HEK293T (cell line): ENCODE data around the gene IRS1.

Source experiments
- CTCF ChIA-PET: fragments of 350-600 bp; formaldehyde crosslinking; extraction: SDS; loops from one replicate; lab custom pipeline; 2021; ENCODE audit warnings: antibody characterized with exemption, inconsistent platforms; lab: Yijun Ruan, JAX
- POLR2A ChIA-PET: fragments of 350-600 bp; formaldehyde crosslinking; extraction: SDS; loops from one replicate; lab custom pipeline; 2020; ENCODE audit warnings: antibody characterized with exemption, inconsistent platforms; lab: Yijun Ruan, JAX
- DNase-seq: peaks from one replicate; pipeline ENCODE4 v3.0.0; 2012; ENCODE audit warnings: mixed read lengths; ENCODE audit errors: extremely low spot score
- ARNT ChIP-seq: fragments of 450-650 bp; IDR thresholded peaks from 2 replicates; pipeline ENCODE4 v1.6.1; 2017; ENCODE audit warnings: mild to moderate bottlenecking
- BHLHE40 ChIP-seq: fragments of 450-650 bp; IDR thresholded peaks from 2 replicates; pipeline ENCODE4 v1.6.1; 2016; ENCODE audit warnings: mild to moderate bottlenecking, moderate library complexity, borderline replicate concordance
- CTBP1 ChIP-seq: fragments of 450-650 bp; IDR thresholded peaks from 2 replicates; pipeline ENCODE4 v1.6.1; 2016; ENCODE audit warnings: borderline replicate concordance
- ELF4 ChIP-seq: fragments of 450-650 bp; IDR thresholded peaks from 2 replicates; pipeline ENCODE4 v1.6.1; 2017; ENCODE audit warnings: antibody characterized with exemption
- FOXA1 ChIP-seq: fragments of 450-650 bp; IDR thresholded peaks from 2 replicates; pipeline ENCODE4 v1.6.1; 2016; ENCODE audit warnings: mild to moderate bottlenecking
- FOXK2 ChIP-seq: fragments of 450-650 bp; IDR thresholded peaks from 2 replicates; pipeline ENCODE4 v1.6.1; 2016; ENCODE audit warnings: mild to moderate bottlenecking
- FOXM1 ChIP-seq: fragments of 450-650 bp; IDR thresholded peaks from 2 replicates; pipeline ENCODE4 v1.6.1; 2017; ENCODE audit warnings: mild to moderate bottlenecking, borderline replicate concordance
- HDGF ChIP-seq: fragments of 450-650 bp; IDR thresholded peaks from 2 replicates; pipeline ENCODE4 v1.6.1; 2017; ENCODE audit warnings: antibody characterized with exemption, borderline replicate concordance
- L3MBTL2 ChIP-seq: fragments of 450-650 bp; conservative IDR thresholded peaks from 2 replicates; pipeline ENCODE4 v1.6.1; 2016; ENCODE audit warnings: mild to moderate bottlenecking
- LEF1 ChIP-seq: fragments of 450-650 bp; IDR thresholded peaks from 2 replicates; pipeline ENCODE4 v1.6.1; 2017; ENCODE audit warnings: mild to moderate bottlenecking, borderline replicate concordance
- NFRKB ChIP-seq: fragments of 450-650 bp; IDR thresholded peaks from 2 replicates; pipeline ENCODE4 v1.6.1; 2016; ENCODE audit warnings: mild to moderate bottlenecking, moderate library complexity
- PKNOX1 ChIP-seq: fragments of 450-650 bp; IDR thresholded peaks from 2 replicates; pipeline ENCODE4 v1.6.1; 2016
- SP1 ChIP-seq: fragments of 450-650 bp; IDR thresholded peaks from 2 replicates; pipeline ENCODE4 v1.6.1; 2017
- SUZ12 ChIP-seq: fragments of 450-650 bp; IDR thresholded peaks from 2 replicates; pipeline ENCODE4 v1.6.1; 2016; ENCODE audit warnings: mild to moderate bottlenecking
- TARDBP ChIP-seq: fragments of 450-650 bp; IDR thresholded peaks from 2 replicates; pipeline ENCODE4 v1.6.1; 2016
- ZNF384 ChIP-seq: fragments of 450-650 bp; IDR thresholded peaks from 2 replicates; pipeline ENCODE4 v1.6.1; 2016

The IRS1 gene

GRCh38 chr2:226796012-226796839 is 3.4 kb downstream of the IRS1 start:
- CTCF ChIA-PET, result no interaction called here
- DNase-seq, result no peak
- TF ChIP-seq NFRKB (no peak), L3MBTL2 (no peak), SP1 (no peak), ELF4 (no peak), FOXK2 (no peak), ZNF384 (no peak), TARDBP (no peak), SUZ12 (no peak), FOXA1 (no peak), LEF1 (no peak), PKNOX1 (no peak), ARNT (no peak), CTBP1 (no peak), HDGF (no peak), BHLHE40 (no peak), FOXM1 (no peak)
- POLR2A ChIA-PET, result no interaction called here

- no peak for TF ChIP-seq L3MBTL2
- no peak for TF ChIP-seq BHLHE40
- no peak for TF ChIP-seq FOXA1
- no peak for TF ChIP-seq FOXM1
- no peak for TF ChIP-seq FOXK2
- no peak for TF ChIP-seq LEF1
- TF ChIP-seq PKNOX1, result no peak
- no peak for TF ChIP-seq CTBP1
- no peak for TF ChIP-seq ARNT
- no peak for TF ChIP-seq NFRKB
- TF ChIP-seq SP1, result no peak
- no peak for TF ChIP-seq TARDBP
- TF ChIP-seq SUZ12, result no peak
- no peak for TF ChIP-seq ZNF384
- TF ChIP-seq ELF4, result no peak
- TF ChIP-seq HDGF, result no peak
- ChIA-PET POLR2A (no interaction called here), CTCF (interaction anchor here (0.9 kb wide), 1 partner anchor 105 kb away, joined by 3 read pairs; no protein-coding TSS in a partner anchor)
- DNase-seq, result no peak
Measured at GRCh38 chr2:226795281-226796011, 4.2 kb downstream of the IRS1 start.

GRCh38 chr2:226794751-226795171 is 4.9 kb downstream of the IRS1 start:
- TF ChIP-seq BHLHE40, result no peak
- no peak for TF ChIP-seq FOXA1
- no peak for TF ChIP-seq SUZ12
- no peak for TF ChIP-seq PKNOX1
- no peak for TF ChIP-seq FOXM1
- no peak for TF ChIP-seq LEF1
- no peak for TF ChIP-seq ELF4
- TF ChIP-seq SP1, result no peak
- TF ChIP-seq TARDBP, result no peak
- DNase-seq, result no peak
- POLR2A ChIA-PET, result no interaction called here
- CTCF ChIA-PET, result interaction anchor here (0.9 kb wide), 1 partner anchor 105 kb away, joined by 3 read pairs; no protein-coding TSS in a partner anchor

- ChIA-PET POLR2A (no interaction called here), CTCF (no interaction called here)
- no peak for DNase-seq
- TF ChIP-seq CTBP1, result no peak
- no peak for TF ChIP-seq ELF4
- no peak for TF ChIP-seq BHLHE40
- TF ChIP-seq L3MBTL2, result no peak
- TF ChIP-seq TARDBP, result no peak
- no peak for TF ChIP-seq FOXA1
- no peak for TF ChIP-seq ZNF384
- no peak for TF ChIP-seq SUZ12
- no peak for TF ChIP-seq FOXM1
Measured at GRCh38 chr2:226794196-226794661, 5.4 kb downstream of the IRS1 start.

GRCh38 chr2:226793646-226794045 is 6.0 kb downstream of the IRS1 start:
- ChIA-PET CTCF (no interaction called here), POLR2A (no interaction called here)
- TF ChIP-seq BHLHE40 (no peak), HDGF (no peak), SP1 (no peak), ARNT (no peak), SUZ12 (no peak), PKNOX1 (no peak), FOXA1 (no peak), L3MBTL2 (no peak), FOXK2 (no peak), NFRKB (no peak), TARDBP (no peak), ZNF384 (no peak), FOXM1 (no peak), LEF1 (no peak), CTBP1 (no peak), ELF4 (no peak)
- DNase-seq, result no peak
